Mesendoderm (in vitro differentiated cells): ENCODE measurements around the gene KCNF1.
"Not testable (repeated sequence)": the region's sequence is repeated elsewhere in the genome, so short reads cannot be mapped to it uniquely, and the experiment has no call there.

ENCODE experiments used
- DNase-seq: peaks from one replicate; pipeline ENCODE4 v3.0.0; 2013
- H2AK5ac ChIP-seq: 2 replicates; pipeline ENCODE4 v1.6.1; 2013; ENCODE audit warnings: low read length, inconsistent platforms
- H2BK120ac ChIP-seq: 2 replicates; pipeline ENCODE4 v1.6.1; 2013; ENCODE audit warnings: low read depth, mild to moderate bottlenecking, low read length, moderate library complexity, mixed read lengths
- H2BK15ac ChIP-seq: replicated peaks from 2 replicates; pipeline ENCODE4 v1.6.1; 2013; ENCODE audit warnings: low read depth, mild to moderate bottlenecking, moderate library complexity
- H2BK5ac ChIP-seq: 2 replicates; pipeline ENCODE4 v1.6.1; 2013; ENCODE audit warnings: low read length, inconsistent platforms
- H3K18ac ChIP-seq: 2 replicates; pipeline ENCODE4 v1.6.1; 2013; ENCODE audit warnings: mild to moderate bottlenecking, low read length, mixed read lengths
- H3K23ac ChIP-seq: one replicate; pipeline ENCODE4 v1.6.1; 2013; ENCODE audit warnings: low read length
- H3K27ac ChIP-seq: 2 replicates; pipeline ENCODE4 v1.5.1; 2013; ENCODE audit warnings: low read depth, mild to moderate bottlenecking, inconsistent platforms, low read length, moderate library complexity
- H3K27me3 ChIP-seq: 2 replicates; pipeline ENCODE4 v1.6.1; 2013; ENCODE audit warnings: low read length, control low read depth, mild to moderate bottlenecking, inconsistent platforms; ENCODE audit not compliant: insufficient read depth, poor library complexity
- H3K36me3 ChIP-seq: 2 replicates; pipeline ENCODE4 v1.6.1; 2013; ENCODE audit warnings: low read length, inconsistent platforms; ENCODE audit not compliant: control insufficient read depth, insufficient read depth
- H3K4ac ChIP-seq: one replicate; pipeline ENCODE4 v1.6.1; 2013; ENCODE audit warnings: low read depth, mild to moderate bottlenecking, low read length, moderate library complexity
- H3K4me1 ChIP-seq: 2 replicates; pipeline ENCODE4 v1.6.1; 2013; ENCODE audit warnings: low read depth, low read length, inconsistent platforms; ENCODE audit not compliant: control insufficient read depth
- H3K4me2 ChIP-seq: 2 replicates; pipeline ENCODE4 v1.6.1; 2013; ENCODE audit warnings: low read length
- H3K4me3 ChIP-seq: 2 replicates; pipeline ENCODE4 v1.5.1; 2013; ENCODE audit warnings: mild to moderate bottlenecking, low read length
- H3K56ac ChIP-seq: one replicate; pipeline ENCODE4 v1.6.1; 2013; ENCODE audit warnings: low read length
- H3K79me1 ChIP-seq: 2 replicates; pipeline ENCODE4 v1.6.1; 2013; ENCODE audit warnings: low read length, inconsistent platforms
- H3K79me2 ChIP-seq: 2 replicates; pipeline ENCODE4 v1.6.1; 2013; ENCODE audit warnings: mild to moderate bottlenecking, low read length; ENCODE audit not compliant: control insufficient read depth, insufficient read depth
- H3K9ac ChIP-seq: 2 replicates; pipeline ENCODE4 v1.6.1; 2013; ENCODE audit warnings: low read length, inconsistent platforms
- H4K5ac ChIP-seq: one replicate; pipeline ENCODE4 v1.6.1; 2013; ENCODE audit warnings: low read length
- H4K8ac ChIP-seq: one replicate; pipeline ENCODE4 v1.6.1; 2013; ENCODE audit warnings: low read depth, mild to moderate bottlenecking, control low read depth, low read length, moderate library complexity
- WGBS: extraction: QIAGEN DNeasy Blood & Tissue Kit; methylation state at CpG from one replicate; pipeline ENCODE4 v1.1.7; 2013; ENCODE audit warnings: low lambda C conversion rate, missing lambda C conversion rate; ENCODE audit not compliant: insufficient coverage; ENCODE audit errors: extremely low coverage; 5-methylcytosine and 5-hydroxymethylcytosine counted together

The KCNF1 gene

DNA sequence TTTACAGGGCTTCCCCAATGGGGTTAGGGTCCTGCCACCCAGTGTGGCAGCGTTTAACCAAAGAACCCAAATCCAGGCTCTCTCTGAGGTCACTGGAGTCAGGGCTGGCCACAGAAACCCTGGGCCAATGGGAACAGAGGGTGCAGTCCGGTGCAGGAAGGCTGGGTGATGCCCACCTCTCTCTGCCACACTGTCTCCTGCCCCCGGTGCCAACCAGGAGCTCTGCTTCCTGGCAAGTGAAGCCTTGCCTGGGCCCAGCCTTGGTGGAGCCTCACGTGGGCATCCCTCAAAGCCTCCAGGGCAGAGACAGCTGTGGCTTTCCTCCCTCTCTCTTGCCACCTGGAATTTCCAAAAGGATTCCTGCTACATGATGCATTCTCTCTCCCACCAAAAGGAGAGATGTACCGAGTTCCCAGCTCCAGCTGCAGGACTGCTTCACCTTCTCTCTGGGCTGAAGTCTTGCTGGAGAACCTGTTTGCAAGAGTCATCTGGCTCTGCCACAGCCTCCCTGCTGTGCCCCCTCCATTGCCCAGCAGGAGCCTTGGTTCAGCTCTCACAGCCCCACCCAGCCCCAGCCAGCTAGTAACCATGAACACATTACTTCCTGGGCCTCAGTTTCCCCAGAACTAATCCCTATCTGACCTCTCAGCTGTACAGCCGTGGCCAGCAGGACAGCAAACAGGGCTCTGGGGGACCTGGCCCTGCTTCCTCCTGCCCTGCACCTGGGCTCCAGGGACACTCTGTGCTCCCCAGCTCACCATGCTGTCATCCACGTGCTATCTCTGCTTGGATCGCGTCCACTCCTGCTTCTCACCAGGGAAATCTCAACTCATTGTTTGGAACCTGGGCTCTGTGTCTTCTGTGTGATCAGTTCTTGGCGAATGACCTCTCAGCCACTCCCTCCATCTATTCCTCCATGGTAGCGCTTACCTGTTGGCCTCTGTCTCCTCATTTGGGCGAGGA lies 43.4 kb downstream of the KCNF1 start:
- DNase-seq: no peak
- Histone ChIP-seq H3K27ac (no peak overlapping the region), H3K27me3 (no peaks in the 10 kb centered on the region), H2AK5ac (no peak overlapping the region), H2BK5ac (no peak overlapping the region), H3K36me3 (no peaks in the 10 kb centered on the region), H3K18ac (no peak overlapping the region), H3K79me2 (no peaks in the 10 kb centered on the region), H3K4me3 (no peak overlapping the region), H4K8ac (no peak overlapping the region), H3K4ac (no peak overlapping the region), H3K4me2 (no peak overlapping the region), H3K9ac (no peak overlapping the region), H3K23ac (no peak overlapping the region), H2BK120ac (no peak overlapping the region), H2BK15ac (no peak overlapping the region), H4K5ac (no peak overlapping the region), H3K56ac (no peak overlapping the region), H3K79me1 (no peaks in the 10 kb centered on the region), H3K4me1 (no peaks in the 10 kb centered on the region)
- no CpG with 5 or more reads among the region's 12 CpGs for WGBS

DNA sequence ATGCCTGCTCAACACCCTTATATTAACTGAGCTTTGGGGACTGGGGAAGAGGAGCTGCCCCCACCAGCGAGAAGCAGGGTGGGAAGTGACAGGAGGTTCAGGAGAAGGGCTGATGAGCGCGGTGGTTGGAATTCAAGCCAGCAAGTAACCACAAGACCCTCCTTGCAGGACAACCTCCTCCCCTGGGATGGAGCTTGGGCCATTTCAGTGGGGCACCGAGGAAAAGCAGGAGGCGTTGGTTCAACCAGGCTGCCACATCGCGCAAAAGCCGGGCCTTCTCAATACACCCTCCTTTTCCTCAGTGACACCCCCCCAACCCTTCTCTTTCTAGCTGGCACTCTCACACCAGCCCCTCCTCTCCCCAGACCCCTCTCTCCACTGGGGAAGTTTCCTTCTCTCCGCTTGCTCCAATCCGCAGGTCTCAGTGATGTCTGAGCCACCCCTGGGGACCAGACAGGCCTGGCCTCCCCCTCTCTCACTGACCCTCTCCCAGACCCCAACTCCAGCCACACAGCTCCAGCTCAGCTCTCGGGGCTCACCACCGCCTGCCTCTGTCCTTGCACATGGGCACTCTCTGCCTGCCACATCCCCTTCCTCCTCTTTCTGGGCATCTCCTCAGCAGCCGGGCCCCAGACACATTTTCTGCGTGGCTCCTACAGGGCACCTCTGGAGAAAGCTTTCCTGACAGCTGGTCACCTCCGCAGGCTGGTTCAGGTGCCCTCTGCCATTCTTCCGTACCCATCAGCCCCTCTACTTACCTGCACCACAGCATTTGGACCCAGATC lies 44.5 kb downstream of the KCNF1 start:
- H3K27me3 ChIP-seq: no peaks in the 10 kb centered on the region
- no peak overlapping the region for H3K4ac ChIP-seq
- no peak overlapping the region for H4K5ac ChIP-seq
- no peak for DNase-seq
- H3K36me3 ChIP-seq: no peaks in the 10 kb centered on the region
- H3K4me1 ChIP-seq: no peaks in the 10 kb centered on the region
- no peak overlapping the region for H3K4me3 ChIP-seq
- no peak overlapping the region for H3K4me2 ChIP-seq
- H2BK5ac ChIP-seq: no peak overlapping the region
- no peak overlapping the region for H3K18ac ChIP-seq
- H3K79me2 ChIP-seq: no peaks in the 10 kb centered on the region
- no peak overlapping the region for H2BK15ac ChIP-seq
- H3K27ac ChIP-seq: no peak overlapping the region
- H3K23ac ChIP-seq: no peak overlapping the region
- H3K79me1 ChIP-seq: no peaks in the 10 kb centered on the region
- H4K8ac ChIP-seq: no peak overlapping the region
- H3K9ac ChIP-seq: no peak overlapping the region
- H2BK120ac ChIP-seq: no peak overlapping the region
- H3K56ac ChIP-seq: no peak overlapping the region
- no CpG with 5 or more reads among the region's 16 CpGs for WGBS
- no peak overlapping the region for H2AK5ac ChIP-seq

DNA sequence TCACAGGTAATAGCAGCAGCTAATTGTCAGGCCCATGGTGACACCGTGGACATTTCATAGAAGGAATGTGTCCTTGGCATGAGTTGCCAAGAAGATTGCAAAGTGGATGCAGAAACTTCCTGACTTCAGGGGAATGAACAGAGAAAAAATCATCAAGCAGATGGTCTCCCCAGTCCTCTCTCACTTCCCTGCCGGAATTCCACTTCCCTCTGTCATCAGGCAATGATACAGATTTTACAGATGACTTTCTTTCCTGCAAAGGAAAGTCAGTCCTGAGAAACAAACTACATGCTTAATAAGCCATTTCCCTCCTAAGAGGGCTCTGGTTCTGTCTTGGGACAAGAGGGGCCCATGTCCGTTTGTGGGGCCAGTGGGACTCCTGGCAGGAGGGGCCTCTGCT lies 45.7 kb downstream of the KCNF1 start:
- Histone ChIP-seq H3K56ac (no peak overlapping the region), H3K27me3 (no peaks in the 10 kb centered on the region), H3K79me2 (no peaks in the 10 kb centered on the region), H2BK120ac (no peak overlapping the region), H4K8ac (no peak overlapping the region), H3K9ac (no peak overlapping the region), H3K18ac (no peak overlapping the region), H3K36me3 (no peaks in the 10 kb centered on the region), H3K27ac (no peak overlapping the region), H4K5ac (no peak overlapping the region), H3K4me1 (no peaks in the 10 kb centered on the region), H2BK5ac (no peak overlapping the region), H3K4me2 (no peak overlapping the region), H2AK5ac (no peak overlapping the region), H2BK15ac (no peak overlapping the region), H3K79me1 (no peaks in the 10 kb centered on the region), H3K4me3 (no peak overlapping the region), H3K4ac (no peak overlapping the region), H3K23ac (no peak overlapping the region)
- no CpG with 5 or more reads among the region's 3 CpGs for WGBS
- DNase-seq: no peak

DNA sequence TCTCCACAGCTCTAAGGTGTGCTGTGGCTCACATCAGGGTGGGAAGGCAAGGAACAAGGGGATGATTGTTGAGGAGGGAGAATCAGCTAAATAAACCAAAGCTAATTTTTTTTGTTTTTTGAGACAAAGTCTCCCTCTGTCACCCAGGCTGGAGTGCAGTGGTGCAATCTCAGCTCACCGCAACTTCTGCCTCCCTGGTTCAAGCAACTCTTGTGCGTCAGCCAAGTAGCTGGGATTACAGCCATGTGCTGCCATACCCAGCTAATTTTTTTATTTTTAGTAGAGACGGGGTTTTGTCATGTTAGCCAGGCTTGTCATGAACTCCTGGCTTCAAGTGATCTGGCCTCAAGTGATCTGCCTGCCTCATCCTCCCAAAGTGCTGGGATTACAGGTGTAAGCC lies 46.7 kb downstream of the KCNF1 start:
- H4K8ac ChIP-seq, H3K4me2 ChIP-seq, H3K56ac ChIP-seq, H3K4ac ChIP-seq, H4K5ac ChIP-seq, H2BK15ac ChIP-seq, H3K9ac ChIP-seq, H3K18ac ChIP-seq, H3K4me3 ChIP-seq, H2BK120ac ChIP-seq, H3K27me3 ChIP-seq, H3K27ac ChIP-seq, DNase-seq, H3K36me3 ChIP-seq, H2BK5ac ChIP-seq, H3K4me1 ChIP-seq, H2AK5ac ChIP-seq, H3K79me1 ChIP-seq, H3K23ac ChIP-seq, H3K79me2 ChIP-seq: not testable (repeated sequence)
- no CpG with 5 or more reads among the region's 3 CpGs for WGBS

DNA sequence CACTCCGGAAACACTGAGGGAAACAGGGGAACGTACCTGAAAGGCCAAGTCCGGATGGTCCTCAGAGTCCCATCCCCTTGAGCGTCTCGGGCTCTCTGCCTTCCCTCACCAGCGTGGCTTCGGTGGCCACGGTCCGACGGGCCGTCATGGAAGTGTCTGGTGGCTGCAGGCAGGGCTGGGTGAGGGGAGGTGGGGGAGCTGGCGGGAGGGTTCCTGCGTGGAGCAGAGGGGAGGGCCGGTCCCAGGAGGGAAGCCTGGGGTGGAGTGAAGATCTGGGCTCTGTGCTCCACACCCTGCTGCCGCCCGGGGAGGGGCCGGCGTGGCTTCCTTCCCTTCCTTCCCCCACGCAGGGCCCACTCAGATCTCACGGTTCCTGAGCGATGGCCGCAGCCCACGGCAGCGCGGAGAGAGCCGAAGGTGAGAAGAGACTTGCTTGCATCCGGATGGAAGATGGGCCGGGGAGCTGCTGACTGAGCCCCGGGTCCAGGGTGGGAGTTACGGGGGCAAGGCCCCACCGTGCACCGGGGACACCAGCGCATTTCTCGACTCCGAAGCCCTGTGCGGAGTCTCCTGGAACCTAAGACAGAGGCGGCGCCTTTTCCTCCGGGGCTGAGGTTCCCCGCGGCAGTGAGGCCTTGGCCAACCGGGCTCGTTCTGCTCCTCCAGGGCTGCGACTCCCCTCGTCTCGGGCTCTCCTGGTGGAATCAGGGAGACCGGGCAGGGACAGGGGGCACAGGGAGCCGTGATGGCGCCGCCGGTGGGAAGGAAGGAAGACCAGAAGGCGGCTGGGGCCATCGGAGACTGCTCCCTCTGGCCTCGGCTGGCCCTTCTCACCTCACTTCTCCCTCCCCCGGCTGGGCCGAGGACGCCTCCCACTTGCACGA lies 49.1 kb downstream of the KCNF1 start:
- Histone ChIP-seq H3K9ac (no peak overlapping the region), H3K79me2 (no peaks in the 10 kb centered on the region), H3K23ac (no peak overlapping the region), H3K4ac (no peak overlapping the region), H4K8ac (no peak overlapping the region), H2BK15ac (no peak overlapping the region), H2BK5ac (no peak overlapping the region), H3K27me3 (no peaks in the 10 kb centered on the region), H3K79me1 (no peaks in the 10 kb centered on the region), H3K56ac (no peak overlapping the region), H3K4me2 (no peak overlapping the region), H3K27ac (no peak overlapping the region), H3K4me3 (no peak overlapping the region), H3K18ac (no peak overlapping the region), H4K5ac (no peak overlapping the region), H3K4me1 (peaks cover 3% of the 10 kb centered on the region), H2BK120ac (no peak overlapping the region), H3K36me3 (no peaks in the 10 kb centered on the region), H2AK5ac (no peak overlapping the region)
- WGBS: no CpG with 5 or more reads among the region's 58 CpGs
- DNase-seq: no peak
